ENCODE measurements around the gene GLIS2.
A peak's percentile ranks its signal among the peaks of the same experiment; 100 is the strongest.

DNA sequence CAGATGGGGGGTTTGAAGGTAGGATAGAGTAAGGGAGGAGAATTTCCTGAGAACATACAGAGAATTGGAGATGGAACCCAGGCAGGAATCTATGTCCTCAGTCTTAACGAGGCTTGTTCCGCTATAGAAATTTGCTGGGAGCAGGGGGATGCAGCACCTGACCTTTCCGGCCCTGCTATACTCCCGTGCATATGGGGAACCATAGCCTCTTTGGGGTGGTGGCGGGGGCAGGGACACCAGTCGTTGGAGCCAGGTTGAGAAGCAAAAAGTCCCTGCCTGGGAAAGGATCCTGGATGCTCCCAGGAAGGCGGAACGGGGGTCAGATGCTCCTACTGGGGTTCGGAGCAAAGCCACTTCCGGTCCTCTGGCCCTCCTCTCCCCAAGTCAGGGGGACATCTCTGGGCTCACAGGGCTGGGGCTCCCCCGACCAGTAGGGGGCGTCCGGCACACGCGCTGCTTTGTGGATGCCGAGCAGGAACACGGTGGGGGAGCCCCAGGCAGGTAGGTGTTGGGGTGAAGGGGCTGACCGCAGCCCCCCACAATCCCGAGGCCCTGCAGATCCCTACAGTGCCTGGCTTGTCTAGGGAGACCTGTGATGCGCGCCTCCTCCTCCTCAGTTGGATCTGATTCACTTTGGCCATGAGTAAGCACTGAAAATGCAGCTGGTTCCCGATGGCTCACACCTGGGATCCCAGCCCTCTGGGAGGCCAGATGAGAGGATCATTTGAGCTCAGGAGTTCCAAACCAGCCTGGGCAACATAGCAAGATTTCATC is 27.5 kb upstream of the GLIS2 start:
- TF ChIP-seq POLR2A (IDR thresholded peaks at IDR 0.05) (no peak), POLR2AphosphoS5 (IDR thresholded peaks at IDR 0.05) (no peak), EP300 (IDR thresholded peaks at IDR 0.05) (no peak)
- TF ChIP-seq, protein P1, sequence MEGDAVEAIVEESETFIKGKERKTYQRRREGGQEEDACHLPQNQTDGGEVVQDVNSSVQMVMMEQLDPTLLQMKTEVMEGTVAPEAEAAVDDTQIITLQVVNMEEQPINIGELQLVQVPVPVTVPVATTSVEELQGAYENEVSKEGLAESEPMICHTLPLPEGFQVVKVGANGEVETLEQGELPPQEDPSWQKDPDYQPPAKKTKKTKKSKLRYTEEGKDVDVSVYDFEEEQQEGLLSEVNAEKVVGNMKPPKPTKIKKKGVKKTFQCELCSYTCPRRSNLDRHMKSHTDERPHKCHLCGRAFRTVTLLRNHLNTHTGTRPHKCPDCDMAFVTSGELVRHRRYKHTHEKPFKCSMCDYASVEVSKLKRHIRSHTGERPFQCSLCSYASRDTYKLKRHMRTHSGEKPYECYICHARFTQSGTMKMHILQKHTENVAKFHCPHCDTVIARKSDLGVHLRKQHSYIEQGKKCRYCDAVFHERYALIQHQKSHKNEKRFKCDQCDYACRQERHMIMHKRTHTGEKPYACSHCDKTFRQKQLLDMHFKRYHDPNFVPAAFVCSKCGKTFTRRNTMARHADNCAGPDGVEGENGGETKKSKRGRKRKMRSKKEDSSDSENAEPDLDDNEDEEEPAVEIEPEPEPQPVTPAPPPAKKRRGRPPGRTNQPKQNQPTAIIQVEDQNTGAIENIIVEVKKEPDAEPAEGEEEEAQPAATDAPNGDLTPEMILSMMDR (IDR thresholded peaks at IDR 0.05) = peak in 3 of 4 experiments; percentile 84 to 99 (median 85)

Data from gastroesophageal sphincter (tissue), 3 donors.